Skin of body (tissue), 2 donors: ENCODE data around the gene BEAN1. TPM values are rescaled to one million over a fixed set of nuclear protein-coding genes. Genes with fewer than 3 reads are reported as not detected.

Experiments
- DNase-seq: peaks from one replicate; lab custom pipeline; 2025; lab: John Stamatoyannopoulos, UW
- total RNA-seq: library from RNA; depleted of rRNA; stranded (reverse); fragments of >200 nt; gene quantifications from one replicate; pipeline ENCODE4 v1.2.3, GENCODE V29; 2014

BEAN1 gene
- total RNA-seq, 1 donor from 2014 or later, result 2.5 TPM

- no peak for DNase-seq
Observed at GRCh38 chr16:66469291-66469946, 42.3 kb downstream of the BEAN1 start.

- DNase-seq, result no peak
Observed at GRCh38 chr16:66469947-66470546, 43.0 kb downstream of the BEAN1 start.

GRCh38 chr16:66470556-66470955, 43.5 kb downstream of the BEAN1 start:
- DNase-seq, result no peak

- no peak for DNase-seq
Observed at GRCh38 chr16:66471264-66471663, 44.2 kb downstream of the BEAN1 start.

- no peak for DNase-seq
Observed at GRCh38 chr16:66471716-66472393, 44.8 kb downstream of the BEAN1 start.

GRCh38 chr16:66473051-66473571, 46.0 kb downstream of the BEAN1 start:
- no peak for DNase-seq

GRCh38 chr16:66473654-66474519, 46.8 kb downstream of the BEAN1 start:
- no peak for DNase-seq

- DNase-seq, result no peak
Observed at GRCh38 chr16:66474750-66475199, 47.7 kb downstream of the BEAN1 start.

- no peak for DNase-seq
Observed at GRCh38 chr16:66475232-66475631, 48.1 kb downstream of the BEAN1 start.

GRCh38 chr16:66476328-66477027, 49.4 kb downstream of the BEAN1 start:
- no peak for DNase-seq

- no peak for DNase-seq
Observed at GRCh38 chr16:66477028-66477515, 50.0 kb downstream of the BEAN1 start.

- DNase-seq, result no peak
Observed at GRCh38 chr16:66478733-66479511, 51.8 kb downstream of the BEAN1 start.

GRCh38 chr16:66479661-66480264, 52.7 kb downstream of the BEAN1 start:
- no peak for DNase-seq

- DNase-seq, result peak; percentile 29
Observed at GRCh38 chr16:66480265-66481080, 53.4 kb downstream of the BEAN1 start.

GRCh38 chr16:66481081-66481942, 54.2 kb downstream of the BEAN1 start:
- DNase-seq, result no peak

- no peak for DNase-seq
Observed at GRCh38 chr16:66481943-66482390, 54.9 kb downstream of the BEAN1 start.

GRCh38 chr16:66483689-66484452, 56.8 kb downstream of the BEAN1 start:
- peak; percentile 62 for DNase-seq
